Neural cell (in vitro differentiated cells): Measurements from ENCODE around the gene SRC. TPM values are rescaled to one million over a fixed set of nuclear protein-coding genes. Genes with fewer than 3 reads are reported as not detected.

Experiments used
- H2AFZ ChIP-seq: fragments of 200-600, 300-800 bp; sonication (generic), shearing (Covaris generic); 2 replicates; pipeline ENCODE4 v1.6.0; 2014; ENCODE audit warnings: low read depth, mild to moderate bottlenecking, antibody characterized with exemption, low read length, moderate library complexity
- H3F3A ChIP-seq: fragments of 200-600 bp; shearing (Covaris generic); 2 replicates; pipeline ENCODE4 v1.6.1; 2016; ENCODE audit warnings: mild to moderate bottlenecking, moderate library complexity, mixed read lengths, antibody characterized with exemption, low read length; ENCODE audit not compliant: insufficient read depth, poor library complexity, severe bottlenecking
- H3K27ac ChIP-seq: fragments of 200-600, 300-800 bp; sonication (generic), shearing (Covaris generic); 2 replicates; pipeline ENCODE4 v1.5.1; 2014; ENCODE audit warnings: mild to moderate bottlenecking, low read length, moderate library complexity
- H3K27me3 ChIP-seq: fragments of 300-800, 200-600 bp; sonication (generic), shearing (Covaris generic); 2 replicates; pipeline ENCODE4 v1.6.0; 2014; ENCODE audit warnings: mild to moderate bottlenecking, low read depth, low read length, moderate library complexity; ENCODE audit not compliant: insufficient read depth
- H3K36me3 ChIP-seq: fragments of 300-800, 200-600 bp; sonication (generic), shearing (Covaris generic); 2 replicates; pipeline ENCODE4 v1.5.1; 2014; ENCODE audit warnings: mild to moderate bottlenecking, antibody characterized with exemption, low read length, moderate library complexity; ENCODE audit not compliant: insufficient read depth
- H3K4me2 ChIP-seq: fragments of 300-800, 200-600 bp; sonication (generic), shearing (Covaris generic); 2 replicates; pipeline ENCODE4 v1.6.0; 2014; ENCODE audit warnings: mild to moderate bottlenecking, low read length
- H3K4me3 ChIP-seq: fragments of 300-800, 200-600 bp; sonication (generic), shearing (Covaris generic); 2 replicates; pipeline ENCODE4 v1.5.1; 2014; ENCODE audit warnings: mild to moderate bottlenecking, low read length, moderate library complexity
- H3K79me2 ChIP-seq: fragments of 200-600 bp; shearing (Covaris generic); replicated peaks from 2 replicates; pipeline ENCODE4 v1.6.0; 2014; ENCODE audit warnings: mild to moderate bottlenecking, low read length, moderate library complexity; ENCODE audit not compliant: insufficient read depth
- H3K9ac ChIP-seq: fragments of 300-800, 200-600 bp; sonication (generic), shearing (Covaris generic); 2 replicates; pipeline ENCODE4 v1.6.1; 2016; ENCODE audit warnings: mild to moderate bottlenecking, low read length, mixed read lengths
- H3K9me2 ChIP-seq: fragments of 200-600 bp; shearing (Covaris generic); 2 replicates; pipeline ENCODE4 v1.6.1; 2016; ENCODE audit warnings: mild to moderate bottlenecking, low read length, mixed read lengths; ENCODE audit not compliant: insufficient read depth
- H3K9me3 ChIP-seq: fragments of 200-600, 300-800 bp; sonication (generic), shearing (Covaris generic); 2 replicates; pipeline ENCODE4 v1.6.1; 2016; ENCODE audit warnings: mild to moderate bottlenecking, mixed run types, low read length, moderate library complexity, mixed read lengths
- H4K20me1 ChIP-seq: fragments of 200-600 bp; shearing (Covaris generic); 2 replicates; pipeline ENCODE4 v1.6.1; 2016; ENCODE audit warnings: mild to moderate bottlenecking, mixed run types; ENCODE audit not compliant: insufficient read depth
- EP300 ChIP-seq: fragments of 450-650 bp; conservative IDR thresholded peaks from 2 replicates; pipeline ENCODE4 v1.6.1; 2014; ENCODE audit warnings: antibody characterized with exemption, mild to moderate bottlenecking, moderate library complexity; ENCODE audit not compliant: poor library complexity, severe bottlenecking
- EZH2 ChIP-seq: fragments of 200-600, 300-800 bp; shearing (Covaris generic), sonication (generic); IDR thresholded peaks from 2 replicates; pipeline ENCODE4 v1.6.1; 2014; ENCODE audit warnings: antibody characterized with exemption, low read length, borderline replicate concordance, mild to moderate bottlenecking; ENCODE audit not compliant: insufficient read depth, poor library complexity, severe bottlenecking
- MXI1 ChIP-seq: fragments of 450-650 bp; conservative IDR thresholded peaks from 2 replicates; pipeline ENCODE4 v1.6.1; 2014; ENCODE audit warnings: antibody characterized with exemption, mild to moderate bottlenecking; ENCODE audit not compliant: poor library complexity, severe bottlenecking
- POLR2AphosphoS5 ChIP-seq: IDR thresholded peaks from 2 replicates; pipeline ENCODE4 v1.6.1; 2012
- RAD21 ChIP-seq: fragments of 450-650 bp; conservative IDR thresholded peaks from 2 replicates; pipeline ENCODE4 v1.6.1; 2014; ENCODE audit warnings: antibody characterized with exemption, mild to moderate bottlenecking, moderate library complexity
- SMC3 ChIP-seq: fragments of 450-650 bp; conservative IDR thresholded peaks from 2 replicates; pipeline ENCODE4 v1.6.1; 2014; ENCODE audit warnings: antibody characterized with exemption, mild to moderate bottlenecking, moderate library complexity; ENCODE audit not compliant: poor library complexity
- TAF1 ChIP-seq: IDR thresholded peaks from 2 replicates; pipeline ENCODE4 v1.6.1; 2012; ENCODE audit warnings: low read depth
- polyA plus RNA-seq: library from polyadenylated mRNA; depleted of rRNA; stranded (reverse); fragments of >200 nt; gene quantifications from 2 replicates; pipeline ENCODE4 v1.2.3, GENCODE V29; 2014
- TF ChIP-seq, protein P1 (sequence below): fragments of 450-650 bp; IDR thresholded peaks from 2 replicates; pipeline ENCODE4 v1.5.1; 2014; ENCODE audit warnings: antibody characterized with exemption, mild to moderate bottlenecking, moderate library complexity; ENCODE audit not compliant: poor library complexity, severe bottlenecking
- TF ChIP-seq, protein P2 (sequence below): IDR thresholded peaks from 2 replicates; pipeline ENCODE4 v1.6.1; 2012; ENCODE audit warnings: borderline replicate concordance

Gene SRC
- polyA plus RNA-seq, 1 donor from 2014 or later = 39.0 TPM

DNA sequence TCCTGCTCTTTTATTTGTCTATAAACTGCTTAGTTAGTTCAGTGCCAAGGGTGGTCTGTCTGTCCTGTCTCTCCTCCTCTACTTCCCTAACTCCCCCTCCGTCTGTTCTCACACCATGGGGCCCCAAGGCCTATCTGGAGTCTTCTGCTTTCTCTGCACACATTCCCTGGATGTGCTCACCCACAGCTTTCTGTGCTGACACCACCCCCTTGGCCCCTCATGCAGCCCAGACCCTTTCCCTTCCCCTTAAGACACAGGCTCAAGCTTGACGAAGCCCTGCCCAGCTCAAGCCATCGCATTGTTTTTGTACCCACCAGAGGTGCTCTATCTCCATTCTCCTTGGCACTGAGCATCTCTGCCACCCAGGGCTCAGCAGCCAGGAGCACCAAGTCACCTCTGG lies 97.0 kb downstream of the SRC start:
- no peak overlapping the region for H3K9ac ChIP-seq
- no peaks in the 10 kb centered on the region for H3K79me2 ChIP-seq
- no peaks in the 10 kb centered on the region for H4K20me1 ChIP-seq
- H3K9me2 ChIP-seq = no peaks in the 10 kb centered on the region
- no peak overlapping the region for H3K27ac ChIP-seq
- TF ChIP-seq EZH2 (no peak), POLR2AphosphoS5 (no peak), MXI1 (no peak), EP300 (no peak), TAF1 (no peak), SMC3 (no peak), RAD21 (no peak)
- TF ChIP-seq, protein P1, sequence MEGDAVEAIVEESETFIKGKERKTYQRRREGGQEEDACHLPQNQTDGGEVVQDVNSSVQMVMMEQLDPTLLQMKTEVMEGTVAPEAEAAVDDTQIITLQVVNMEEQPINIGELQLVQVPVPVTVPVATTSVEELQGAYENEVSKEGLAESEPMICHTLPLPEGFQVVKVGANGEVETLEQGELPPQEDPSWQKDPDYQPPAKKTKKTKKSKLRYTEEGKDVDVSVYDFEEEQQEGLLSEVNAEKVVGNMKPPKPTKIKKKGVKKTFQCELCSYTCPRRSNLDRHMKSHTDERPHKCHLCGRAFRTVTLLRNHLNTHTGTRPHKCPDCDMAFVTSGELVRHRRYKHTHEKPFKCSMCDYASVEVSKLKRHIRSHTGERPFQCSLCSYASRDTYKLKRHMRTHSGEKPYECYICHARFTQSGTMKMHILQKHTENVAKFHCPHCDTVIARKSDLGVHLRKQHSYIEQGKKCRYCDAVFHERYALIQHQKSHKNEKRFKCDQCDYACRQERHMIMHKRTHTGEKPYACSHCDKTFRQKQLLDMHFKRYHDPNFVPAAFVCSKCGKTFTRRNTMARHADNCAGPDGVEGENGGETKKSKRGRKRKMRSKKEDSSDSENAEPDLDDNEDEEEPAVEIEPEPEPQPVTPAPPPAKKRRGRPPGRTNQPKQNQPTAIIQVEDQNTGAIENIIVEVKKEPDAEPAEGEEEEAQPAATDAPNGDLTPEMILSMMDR = no peak
- TF ChIP-seq, protein P2, sequence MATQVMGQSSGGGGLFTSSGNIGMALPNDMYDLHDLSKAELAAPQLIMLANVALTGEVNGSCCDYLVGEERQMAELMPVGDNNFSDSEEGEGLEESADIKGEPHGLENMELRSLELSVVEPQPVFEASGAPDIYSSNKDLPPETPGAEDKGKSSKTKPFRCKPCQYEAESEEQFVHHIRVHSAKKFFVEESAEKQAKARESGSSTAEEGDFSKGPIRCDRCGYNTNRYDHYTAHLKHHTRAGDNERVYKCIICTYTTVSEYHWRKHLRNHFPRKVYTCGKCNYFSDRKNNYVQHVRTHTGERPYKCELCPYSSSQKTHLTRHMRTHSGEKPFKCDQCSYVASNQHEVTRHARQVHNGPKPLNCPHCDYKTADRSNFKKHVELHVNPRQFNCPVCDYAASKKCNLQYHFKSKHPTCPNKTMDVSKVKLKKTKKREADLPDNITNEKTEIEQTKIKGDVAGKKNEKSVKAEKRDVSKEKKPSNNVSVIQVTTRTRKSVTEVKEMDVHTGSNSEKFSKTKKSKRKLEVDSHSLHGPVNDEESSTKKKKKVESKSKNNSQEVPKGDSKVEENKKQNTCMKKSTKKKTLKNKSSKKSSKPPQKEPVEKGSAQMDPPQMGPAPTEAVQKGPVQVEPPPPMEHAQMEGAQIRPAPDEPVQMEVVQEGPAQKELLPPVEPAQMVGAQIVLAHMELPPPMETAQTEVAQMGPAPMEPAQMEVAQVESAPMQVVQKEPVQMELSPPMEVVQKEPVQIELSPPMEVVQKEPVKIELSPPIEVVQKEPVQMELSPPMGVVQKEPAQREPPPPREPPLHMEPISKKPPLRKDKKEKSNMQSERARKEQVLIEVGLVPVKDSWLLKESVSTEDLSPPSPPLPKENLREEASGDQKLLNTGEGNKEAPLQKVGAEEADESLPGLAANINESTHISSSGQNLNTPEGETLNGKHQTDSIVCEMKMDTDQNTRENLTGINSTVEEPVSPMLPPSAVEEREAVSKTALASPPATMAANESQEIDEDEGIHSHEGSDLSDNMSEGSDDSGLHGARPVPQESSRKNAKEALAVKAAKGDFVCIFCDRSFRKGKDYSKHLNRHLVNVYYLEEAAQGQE = no peak
- H3F3A ChIP-seq = no peaks in the 10 kb centered on the region
- H3K36me3 ChIP-seq = no peaks in the 10 kb centered on the region
- no peak overlapping the region for H3K4me3 ChIP-seq
- no peak overlapping the region for H3K4me2 ChIP-seq
- H2AFZ ChIP-seq = no peak overlapping the region
- no peaks in the 10 kb centered on the region for H3K9me3 ChIP-seq
- no peaks in the 10 kb centered on the region for H3K27me3 ChIP-seq

DNA sequence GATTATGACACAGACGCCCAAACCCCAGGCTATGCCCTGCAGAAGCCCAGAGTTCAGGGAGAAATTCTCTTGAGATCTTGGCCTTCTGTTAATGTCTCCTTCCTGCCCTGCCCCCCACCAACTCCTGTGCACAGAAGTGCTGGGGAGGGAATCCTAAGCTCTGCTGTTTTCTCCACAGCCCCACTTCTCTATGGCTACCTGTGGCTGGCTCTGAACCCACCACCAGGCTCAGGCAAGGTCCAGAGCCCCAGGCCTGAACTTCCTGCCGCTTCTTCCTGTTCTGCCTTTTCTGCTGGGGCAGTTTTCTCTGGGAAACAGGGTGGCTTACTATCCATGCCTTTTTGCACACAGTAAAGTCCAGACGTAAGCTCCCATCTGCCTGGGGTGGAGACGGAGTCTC lies 97.7 kb downstream of the SRC start:
- H3K27me3 ChIP-seq = no peaks in the 10 kb centered on the region
- H3K79me2 ChIP-seq = no peaks in the 10 kb centered on the region
- no peaks in the 10 kb centered on the region for H3K36me3 ChIP-seq
- H3K9me3 ChIP-seq = no peaks in the 10 kb centered on the region
- H3K4me3 ChIP-seq = no peak overlapping the region
- H2AFZ ChIP-seq = no peak overlapping the region
- H4K20me1 ChIP-seq = no peaks in the 10 kb centered on the region
- no peak overlapping the region for H3K27ac ChIP-seq
- H3F3A ChIP-seq = no peaks in the 10 kb centered on the region
- no peaks in the 10 kb centered on the region for H3K9me2 ChIP-seq
- no peak overlapping the region for H3K9ac ChIP-seq
- TF ChIP-seq POLR2AphosphoS5 (no peak), EZH2 (no peak), RAD21 (no peak), TAF1 (no peak), EP300 (no peak), SMC3 (no peak), MXI1 (no peak)
- TF ChIP-seq, protein P2 = no peak
- TF ChIP-seq, protein P1 = no peak
- no peak overlapping the region for H3K4me2 ChIP-seq
